Caco-2 (cell line): Measurements from ENCODE around the gene EN2. TPM values are rescaled to one million over a fixed set of nuclear protein-coding genes. Genes with fewer than 3 reads are reported as not detected.

Experiments used
- BruUV-seq: library from RNA; stranded (reverse); fragments of 400-500 nt; replicated peaks from 2 replicates; lab custom pipeline; 2021; lab: Mats Ljungman, UMichigan
- CTCF ChIA-PET: fragments of 300-600 bp; sonication (Branson Sonifier 250); formaldehyde crosslinking; loops from one replicate; lab custom pipeline; 2022; ENCODE audit warnings: antibody characterized with exemption; lab: Charles Lee
- POLR2A ChIA-PET: fragments of 300-600 bp; sonication (Branson Sonifier 250); formaldehyde crosslinking; loops from one replicate; lab custom pipeline; 2022; ENCODE audit warnings: antibody characterized with exemption; lab: Charles Lee
- DNase-seq, 2 experiments: peaks; one replicate each; pipeline versions ENCODE4 v3.0.0 to v3.0.0-alpha.2; 2020 to 2022
- H3K27me3 ChIP-seq: replicated peaks from 2 replicates; pipeline ENCODE4 v1.6.0; 2011; ENCODE audit warnings: low read length; ENCODE audit not compliant: control insufficient read depth, insufficient read depth
- H3K36me3 ChIP-seq: 2 replicates; pipeline ENCODE4 v1.5.1; 2011; ENCODE audit warnings: low read length; ENCODE audit not compliant: control insufficient read depth, insufficient read depth
- H3K4me1 ChIP-seq: fragments of 250-450 bp; sonication (Bioruptor Pico); 2 replicates; pipeline ENCODE4 v1.5.1; 2020; ENCODE audit warnings: mild to moderate bottlenecking
- H3K4me3 ChIP-seq: 2 replicates; pipeline ENCODE4 v1.5.1; 2011; ENCODE audit warnings: low read depth, mild to moderate bottlenecking, control low read depth, low read length
- H3K9me3 ChIP-seq: fragments of 250-450 bp; sonication (Bioruptor Pico); 2 replicates; pipeline ENCODE4 v1.5.1; 2020; ENCODE audit warnings: mild to moderate bottlenecking, moderate library complexity
- H3K27ac Mint-ChIP-seq: one replicate; pipeline ENCODE4 v1.8.0; 2022; ENCODE audit warnings: mixed read lengths; ENCODE audit not compliant: unreplicated experiment
- H3K27me3 Mint-ChIP-seq: one replicate; pipeline ENCODE4 v1.8.0; 2022; ENCODE audit warnings: mixed read lengths; ENCODE audit not compliant: insufficient read depth, unreplicated experiment
- H3K36me3 Mint-ChIP-seq: one replicate; pipeline ENCODE4 v1.8.0; 2022; ENCODE audit warnings: mild to moderate bottlenecking, mixed read lengths; ENCODE audit not compliant: insufficient read depth, unreplicated experiment
- H3K4me1 Mint-ChIP-seq: one replicate; pipeline ENCODE4 v1.8.0; 2022; ENCODE audit warnings: low read depth, mixed read lengths; ENCODE audit not compliant: unreplicated experiment
- H3K4me3 Mint-ChIP-seq: one replicate; pipeline ENCODE4 v1.8.0; 2022; ENCODE audit warnings: mild to moderate bottlenecking, moderate library complexity, mixed read lengths; ENCODE audit not compliant: unreplicated experiment
- H3K9me3 Mint-ChIP-seq: one replicate; pipeline ENCODE4 v1.8.0; 2022; ENCODE audit warnings: mixed read lengths; ENCODE audit not compliant: unreplicated experiment
- CTCF ChIP-seq, 2 experiments: fragments of 200-600 bp in 1 of 2; IDR thresholded peaks; 1 replicate in 1 of 2; 2 replicates in 1 of 2; pipeline versions ENCODE4 v1.5.1 to v1.8.0; 2011 to 2022; ENCODE audit warnings: antibody characterized with exemption in 1 of 2, control low read depth in 1 of 2, inconsistent platforms in 1 of 2, low read depth in 1 of 2, low read length in 1 of 2, mild to moderate bottlenecking in 1 of 2, moderate library complexity in 1 of 2; ENCODE audit not compliant: insufficient read depth in 1 of 2, severe bottlenecking in 1 of 2, unreplicated experiment in 1 of 2
- intact Hi-C: fragments of 100-400 bp; cut with micrococcal nuclease; formaldehyde crosslinking; loops from one replicate; pipeline ENCODE4 v1.10.0; 2022; ENCODE audit not compliant: unreplicated experiment
- total RNA-seq: library from RNA; stranded (reverse); gene quantifications from 2 replicates; pipeline ENCODE4 v1.2.3, GENCODE V29; 2022

The EN2 gene
- total RNA-seq, 1 experiment from 2014 or later: 1.5 TPM

GRCh38 chr7:155463114-155463811, 5.3 kb downstream of the EN2 start:
- Histone ChIP-seq H3K4me3 (no peak overlapping the region), H3K27me3 (no peaks in the 10 kb centered on the region), H3K9me3 (no peaks in the 10 kb centered on the region), H3K36me3 (no peaks in the 10 kb centered on the region), H3K4me1 (peaks cover 4% of the 10 kb centered on the region)
- BruUV-seq: no TSS peak
- Mint-ChIP-seq H3K4me1 (no peaks in the 10 kb centered on the region), H3K27me3 (peaks cover 8% of the 10 kb centered on the region), H3K27ac (no peak overlapping the region), H3K4me3 (no peak overlapping the region), H3K36me3 (peaks cover 9% of the 10 kb centered on the region), H3K9me3 (no peaks in the 10 kb centered on the region)
- no peak for TF ChIP-seq CTCF (IDR thresholded peaks at IDR 0.05; ENCODE audit: insufficient read depth in 1 of 2, low read depth in 1 of 2, low read length in 1 of 2, severe bottlenecking in 1 of 2, unreplicated experiment in 1 of 2)
- POLR2A ChIA-PET: no interaction called here
- CTCF ChIA-PET: no interaction called here
- DNase-seq: no peak
- intact Hi-C loops: no loop called here

- no peaks in the 10 kb centered on the region for H3K9me3 Mint-ChIP-seq
- no peaks in the 10 kb centered on the region for H3K9me3 ChIP-seq
- H3K36me3 ChIP-seq: no peaks in the 10 kb centered on the region
- H3K4me3 ChIP-seq: no peak overlapping the region
- H3K4me3 Mint-ChIP-seq: no peak overlapping the region
- ChIA-PET CTCF (no interaction called here), POLR2A (no interaction called here)
- intact Hi-C loops: no loop called here
- H3K36me3 Mint-ChIP-seq: peaks cover 7% of the 10 kb centered on the region
- no peaks in the 10 kb centered on the region for H3K4me1 Mint-ChIP-seq
- H3K27me3 Mint-ChIP-seq: peaks cover 7% of the 10 kb centered on the region
- no TSS peak for BruUV-seq
- H3K27ac Mint-ChIP-seq: no peak overlapping the region
- no peak for TF ChIP-seq CTCF (IDR thresholded peaks at IDR 0.05; ENCODE audit: insufficient read depth in 1 of 2, low read depth in 1 of 2, low read length in 1 of 2, severe bottlenecking in 1 of 2, unreplicated experiment in 1 of 2)
- H3K4me1 ChIP-seq: no peaks in the 10 kb centered on the region
- H3K27me3 ChIP-seq: no peaks in the 10 kb centered on the region
- peak in 1 of 2 experiments; percentile 26 for DNase-seq
Observed at GRCh38 chr7:155464183-155464582, 6.3 kb downstream of the EN2 start.

- no peaks in the 10 kb centered on the region for H3K27me3 ChIP-seq
- Mint-ChIP-seq H3K9me3 (no peaks in the 10 kb centered on the region), H3K4me3 (no peak overlapping the region), H3K36me3 (no peaks in the 10 kb centered on the region), H3K4me1 (no peaks in the 10 kb centered on the region), H3K27me3 (peaks cover 4% of the 10 kb centered on the region), H3K27ac (no peak overlapping the region)
- DNase-seq: no peak
- H3K36me3 ChIP-seq: no peaks in the 10 kb centered on the region
- intact Hi-C loops: no loop called here
- no peaks in the 10 kb centered on the region for H3K9me3 ChIP-seq
- H3K4me1 ChIP-seq: no peaks in the 10 kb centered on the region
- ChIA-PET CTCF (no interaction called here), POLR2A (no interaction called here)
- no peak for TF ChIP-seq CTCF (IDR thresholded peaks at IDR 0.05; ENCODE audit: insufficient read depth in 1 of 2, low read depth in 1 of 2, low read length in 1 of 2, severe bottlenecking in 1 of 2, unreplicated experiment in 1 of 2)
- H3K4me3 ChIP-seq: no peak overlapping the region
- no TSS peak for BruUV-seq
Observed at GRCh38 chr7:155464948-155465739, 7.2 kb downstream of the EN2 start.
